Measurements from ENCODE around the gene TMEM140. TPM values are rescaled to one million over a fixed set of nuclear protein-coding genes. Genes with fewer than 3 reads are reported as not detected.

Gene TMEM140
- total RNA-seq, 4 donors from 2014 or later, result 12.8 to 33.1 (median 14.3) TPM

GRCh38 chr7:135215180-135215579, 67.3 kb downstream of the TMEM140 start:
- Histone ChIP-seq H3K9me3 (no peaks in the 10 kb centered on the region), H3K4me1 (peaks cover 0 to 5% of the 10 kb centered on the region in 2 donors), H3K4me3 (replicated peaks in 1 of 3) (no peak overlapping the region), H3K36me3 (no peaks in the 10 kb centered on the region), H3K27ac (no peak overlapping the region), H3K27me3 (no peaks in the 10 kb centered on the region)
- TF ChIP-seq CTCF (IDR thresholded peaks at IDR 0.05) (no peak), POLR2A (IDR thresholded peaks at IDR 0.05) (no peak)
- DNase-seq, result no peak
- 83 to 88% methylated on average over 4 of the region's 4 CpGs for WGBS, 2 donors
- intact Hi-C loops (cut with DNase I), result no loop called here

GRCh38 chr7:135215698-135216097, 67.8 kb downstream of the TMEM140 start:
- DNase-seq, result no peak
- no peak for TF ChIP-seq CTCF (IDR thresholded peaks at IDR 0.05)
- no peak for TF ChIP-seq POLR2A (IDR thresholded peaks at IDR 0.05)
- WGBS, 2 donors, result 79 to 89% methylated on average over 3 of the region's 3 CpGs

More at GRCh38 chr7:135215698-135216097, 67.8 kb downstream of the TMEM140 start:
- peaks cover 0 to under 1% of the 10 kb centered on the region in 2 donors for H3K4me1 ChIP-seq
- H3K27me3 ChIP-seq, result no peaks in the 10 kb centered on the region
- no peaks in the 10 kb centered on the region for H3K36me3 ChIP-seq
- intact Hi-C loops (cut with DNase I), result no loop called here
- H3K4me3 ChIP-seq (replicated peaks in 1 of 3), result no peak overlapping the region
- no peaks in the 10 kb centered on the region for H3K9me3 ChIP-seq
- no peak overlapping the region for H3K27ac ChIP-seq

Small RNA genes lying within 50 kb of the gene (microRNA-seq; reads per million reads assigned to microRNA genes)
- not detected for gene MIR6509

Small RNA genes lying within 50 kb of the gene (small RNA-seq; reads per million reads assigned to genes)
- not detected for gene MIR6509

Other genes with a start within 250 kb of the TMEM140 start
- gene AGBL3, start 161.6 kb upstream of the TMEM140 start, total RNA-seq, result 1 to 10 TPM; 3.6 to 5.0 (median 4.1) TPM
- gene CYREN, start 22.6 kb downstream of the TMEM140 start, total RNA-seq, result 10 to 100 TPM; 40.3 to 54.4 (median 46.8) TPM
- 10 to 100 TPM in 1 of 4 donors, 1 to 10 TPM in 3; 8.4 to 34.4 (median 9.1) TPM for gene WDR91, start 63.5 kb downstream of the TMEM140 start, total RNA-seq
- gene STRA8, start 85.8 kb downstream of the TMEM140 start, total RNA-seq, result not detected